AG04450 (cell line): Measurements from ENCODE around the gene RPS6KA4. TPM values are rescaled to one million over a fixed set of nuclear protein-coding genes. Genes with fewer than 3 reads are reported as not detected.

Experiments
- CTCF ChIA-PET: fragments of 300-600, 350-600 bp; formaldehyde crosslinking; extraction: SDS; loops from one replicate; lab custom pipeline; 2022; ENCODE audit warnings: antibody characterized with exemption, inconsistent platforms; lab: Charles Lee
- POLR2A ChIA-PET: fragments of 350-600 bp; formaldehyde crosslinking; extraction: SDS; loops from one replicate; lab custom pipeline; 2021; ENCODE audit warnings: antibody characterized with exemption, inconsistent platforms; lab: Yijun Ruan, JAX
- DNase-seq: peaks from one replicate; pipeline ENCODE4 v3.0.0-alpha.2; 2011; ENCODE audit warnings: low read depth, low spot score
- H3K27ac ChIP-seq: one replicate; pipeline ENCODE4 v1.5.1; 2012; ENCODE audit warnings: low read depth, low read length, control low read depth
- H3K27me3 ChIP-seq: one replicate; pipeline ENCODE4 v1.6.0; 2012; ENCODE audit warnings: low read length; ENCODE audit not compliant: control insufficient read depth, insufficient read depth
- H3K4me3 ChIP-seq: 2 replicates; pipeline ENCODE4 v1.5.1; 2011; ENCODE audit warnings: mild to moderate bottlenecking, low read depth, low read length, control low read depth
- H3K9me3 ChIP-seq: 2 replicates; pipeline ENCODE4 v1.5.1; 2012; ENCODE audit warnings: low read length; ENCODE audit not compliant: control insufficient read depth, insufficient read depth
- CTCF ChIP-seq: IDR thresholded peaks from 2 replicates; pipeline ENCODE4 v1.5.1; 2011; ENCODE audit warnings: low read depth, low read length, control low read depth, inconsistent platforms
- polyA plus RNA-seq: library from polyadenylated mRNA; depleted of rRNA; stranded (reverse); fragments of >200 nt; gene quantifications from 2 replicates; pipeline ENCODE4 v1.2.3, GENCODE V29; 2011

Gene RPS6KA4
- polyA plus RNA-seq, 1 experiment: 21.9 TPM

- ChIA-PET POLR2A (no interaction called here), CTCF (interaction anchor here (1.5 to 3.8 kb wide), 3 partner anchors 8 to 21 kb away, joined by 3 to 21 read pairs (median 19); no protein-coding TSS in a partner anchor)
- Histone ChIP-seq H3K9me3 (no peaks in the 10 kb centered on the region), H3K4me3 (no peak overlapping the region), H3K27me3 (peaks cover 3% of the 10 kb centered on the region), H3K27ac (no peak overlapping the region)
- no peak for TF ChIP-seq CTCF
- DNase-seq: no peak
Measured at GRCh38 chr11:64333556-64333955, 25.4 kb upstream of the RPS6KA4 start.

GRCh38 chr11:64334764-64335735 lies 23.9 kb upstream of the RPS6KA4 start:
- no peaks in the 10 kb centered on the region for H3K27me3 ChIP-seq
- POLR2A ChIA-PET: interaction anchor here (1.5 kb wide), 1 partner anchor 18 kb away, joined by 6 read pairs; the partner anchor contains the start of genes PRDX5 and TRMT112
- peak overlapping the region; percentile 47 for H3K27ac ChIP-seq
- no peak overlapping the region for H3K4me3 ChIP-seq
- no peaks in the 10 kb centered on the region; the same call in 1 of the 2 replicates for H3K9me3 ChIP-seq
- CTCF ChIA-PET: interaction anchor here (1.2 kb wide), 1 partner anchor 20 kb away, joined by 3 read pairs; no protein-coding TSS in a partner anchor
- peak; percentile 75 for DNase-seq
- TF ChIP-seq CTCF: no peak

GRCh38 chr11:64337538-64338249 lies 21.3 kb upstream of the RPS6KA4 start:
- no peak overlapping the region for H3K4me3 ChIP-seq
- peaks cover 4% of the 10 kb centered on the region; the same call in 1 of the 2 replicates for H3K9me3 ChIP-seq
- TF ChIP-seq CTCF: no peak
- no peak overlapping the region for H3K27ac ChIP-seq
- POLR2A ChIA-PET: interaction anchor here (1.3 kb wide), 1 partner anchor 20 kb away, joined by 3 read pairs; the partner anchor contains the start of genes PRDX5 and TRMT112
- no peak for DNase-seq
- H3K27me3 ChIP-seq: no peaks in the 10 kb centered on the region
- CTCF ChIA-PET: interaction anchor here (1.0 to 2.0 kb wide), 4 partner anchors 11 to 111 kb away, joined by 3 to 10 read pairs (median 4); partner anchors contain the start of gene TRMT112

GRCh38 chr11:64338716-64339115 lies 20.2 kb upstream of the RPS6KA4 start:
- TF ChIP-seq CTCF: no peak
- Histone ChIP-seq H3K9me3 (peaks cover 4% of the 10 kb centered on the region; the same call in 1 of the 2 replicates), H3K27ac (no peak overlapping the region), H3K4me3 (no peak overlapping the region), H3K27me3 (no peaks in the 10 kb centered on the region)
- DNase-seq: no peak
- POLR2A ChIA-PET: interaction anchor here (0.7 to 1.3 kb wide), 2 partner anchors 21 to 32 kb away, joined by 3 to 7 read pairs; partner anchors contain the start of genes PRDX5 and TRMT112
- CTCF ChIA-PET: interaction anchor here (1.0 to 2.0 kb wide), 3 partner anchors 10 to 21 kb away, joined by 3 to 10 read pairs (median 3); partner anchors contain the start of gene TRMT112
